GM18505 (cell line): ENCODE results near the gene CYP4F8.
"Not testable (repeated sequence)": the region's sequence is repeated elsewhere in the genome, so short reads cannot be mapped to it uniquely, and the experiment has no call there.

ENCODE experiments used
- ATAC-seq: cut with Tn5 transposase; IDR thresholded peaks from one replicate; pipeline ENCODE4 v1.9.1; 2021; ENCODE audit not compliant: unreplicated experiment
- POLR2A ChIP-seq: IDR thresholded peaks from 4 replicates; pipeline ENCODE4 v1.6.1; 2011; ENCODE audit warnings: borderline replicate concordance; ENCODE audit not compliant: insufficient read depth, insufficient read length; ENCODE audit errors: extremely low read depth

Gene CYP4F8

GRCh38 chr19:15595069-15595468, 19.9 kb upstream of the CYP4F8 start:
- TF ChIP-seq POLR2A = no peak
- no peak for ATAC-seq

DNA sequence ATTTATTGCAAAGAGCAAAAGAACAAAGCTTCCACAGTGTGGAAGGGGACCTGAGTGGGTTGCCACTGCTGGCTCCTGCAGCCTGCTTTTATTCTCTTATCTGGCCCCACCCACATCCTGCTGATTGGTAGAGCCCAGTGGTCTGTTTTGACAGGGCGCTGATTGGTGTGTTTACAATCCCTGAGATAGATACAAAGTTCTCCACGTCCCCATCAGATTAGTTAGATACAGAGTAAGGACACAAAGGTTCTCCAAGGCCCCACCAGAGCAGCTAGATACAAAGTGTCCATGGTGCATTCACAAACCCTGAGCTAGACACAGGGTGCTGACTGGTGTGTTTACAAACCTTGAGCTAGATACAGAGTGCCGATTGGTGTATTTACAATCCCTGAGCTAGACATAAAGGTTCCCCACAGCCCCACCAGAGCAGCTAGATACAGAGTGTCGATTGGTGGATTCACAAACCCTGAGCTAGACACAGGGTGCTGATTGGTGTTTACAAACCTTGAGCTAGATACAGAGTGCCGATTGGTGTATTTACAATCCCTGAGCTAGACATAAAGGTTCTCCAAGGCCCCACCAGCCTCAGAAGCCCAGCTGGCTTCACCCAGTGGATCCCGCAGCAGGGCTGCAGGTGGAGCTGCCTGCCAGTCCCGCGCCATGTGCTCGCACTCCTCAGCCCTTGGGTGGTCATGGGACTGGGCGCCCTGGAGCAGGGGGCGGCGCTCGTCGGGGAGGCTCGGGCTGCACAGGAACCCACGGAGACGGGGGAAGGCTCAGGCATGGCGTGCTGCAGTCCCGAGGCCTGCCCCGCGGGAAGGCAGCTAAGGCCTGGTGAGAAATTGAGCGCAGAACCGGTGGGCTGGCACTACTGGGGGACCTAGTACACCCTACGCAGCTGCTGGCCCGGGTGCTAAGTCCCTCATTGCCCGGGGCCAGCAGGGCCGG, 6.8 kb upstream of the CYP4F8 start:
- not testable (repeated sequence) for ATAC-seq

DNA sequence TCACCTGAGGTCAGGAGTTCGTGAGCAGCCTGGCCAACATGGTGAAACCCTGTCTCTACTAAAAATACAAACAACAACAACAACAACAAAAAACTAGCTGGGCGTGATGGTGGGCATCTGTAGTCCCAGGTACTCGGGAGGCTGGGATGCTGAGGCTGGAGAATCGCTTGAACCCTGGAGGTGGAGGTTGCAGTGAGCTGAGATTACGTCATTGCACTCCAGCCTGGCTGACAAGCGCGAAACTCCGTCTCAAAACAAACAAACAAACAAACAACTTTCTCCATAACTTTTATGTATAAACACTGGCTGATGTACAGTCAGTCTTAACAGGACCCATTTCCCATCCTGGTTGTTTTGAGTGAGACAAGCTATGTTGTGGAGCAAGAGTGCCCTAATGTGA, 5.8 kb upstream of the CYP4F8 start:
- TF ChIP-seq POLR2A = no peak
- no peak for ATAC-seq

DNA sequence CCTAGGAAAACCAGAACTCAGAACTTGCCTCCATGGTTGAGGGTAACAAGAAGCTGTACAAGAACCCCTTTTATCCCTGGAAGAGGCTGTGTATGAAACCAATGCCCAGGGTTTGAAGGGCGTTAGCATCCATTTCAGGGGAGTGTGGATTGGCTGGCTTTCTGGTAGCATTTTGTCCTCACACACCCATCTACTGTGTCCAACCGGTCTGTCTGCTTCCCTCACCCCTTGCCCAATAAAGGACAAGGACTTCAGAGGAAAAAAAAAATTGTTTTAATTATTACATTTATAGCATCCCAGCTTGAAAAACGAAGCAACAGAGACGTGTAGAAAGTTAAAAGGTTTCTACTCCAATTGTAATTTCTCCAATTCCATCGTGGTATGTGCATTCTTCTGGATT, 2.7 kb upstream of the CYP4F8 start:
- ATAC-seq = no peak
- no peak for TF ChIP-seq POLR2A

DNA sequence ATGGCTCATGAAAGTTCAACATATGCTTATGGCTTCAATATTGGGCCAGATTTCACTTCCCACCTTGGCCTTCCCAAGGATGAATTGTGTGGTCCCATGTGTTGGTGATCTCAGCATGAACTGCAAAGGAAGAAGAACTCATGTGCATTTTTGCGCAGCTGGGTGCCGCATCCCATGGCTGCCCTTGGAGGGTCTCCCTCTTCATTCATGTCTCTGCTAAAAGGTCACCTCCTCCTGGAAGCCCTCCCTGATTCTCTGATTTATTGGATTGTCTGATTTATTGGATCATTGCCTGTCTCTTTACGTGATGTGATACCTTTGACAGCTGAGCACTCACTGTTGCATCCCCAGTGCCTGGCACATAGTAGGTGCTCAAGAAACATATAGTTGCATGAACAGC, 1.7 kb upstream of the CYP4F8 start:
- TF ChIP-seq POLR2A = no peak
- ATAC-seq = no peak

- no peak for TF ChIP-seq POLR2A
- ATAC-seq = no peak
Observed at GRCh38 chr19:15615526-15615925, 508 bp downstream of the CYP4F8 start.

DNA sequence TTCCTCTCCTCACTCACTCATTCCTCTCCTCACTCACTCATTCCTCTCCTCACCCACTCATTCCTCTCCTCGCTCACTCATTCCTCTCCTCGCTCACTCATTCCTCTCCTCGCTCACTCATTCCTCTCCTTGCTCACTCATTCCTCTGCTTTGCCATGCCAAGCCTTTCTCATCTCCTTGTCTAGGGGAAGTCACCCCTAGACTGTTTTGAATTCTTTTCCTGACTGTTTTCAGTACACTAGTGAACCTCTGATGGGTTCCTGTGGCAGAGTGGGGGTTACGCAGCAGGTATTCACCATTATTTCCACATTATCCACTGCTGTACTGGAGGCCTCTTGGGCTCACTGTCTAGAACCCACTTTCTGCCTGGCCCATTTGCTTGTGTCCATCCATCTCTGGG, 1.2 kb downstream of the CYP4F8 start:
- ATAC-seq = no peak
- TF ChIP-seq POLR2A = no peak

DNA sequence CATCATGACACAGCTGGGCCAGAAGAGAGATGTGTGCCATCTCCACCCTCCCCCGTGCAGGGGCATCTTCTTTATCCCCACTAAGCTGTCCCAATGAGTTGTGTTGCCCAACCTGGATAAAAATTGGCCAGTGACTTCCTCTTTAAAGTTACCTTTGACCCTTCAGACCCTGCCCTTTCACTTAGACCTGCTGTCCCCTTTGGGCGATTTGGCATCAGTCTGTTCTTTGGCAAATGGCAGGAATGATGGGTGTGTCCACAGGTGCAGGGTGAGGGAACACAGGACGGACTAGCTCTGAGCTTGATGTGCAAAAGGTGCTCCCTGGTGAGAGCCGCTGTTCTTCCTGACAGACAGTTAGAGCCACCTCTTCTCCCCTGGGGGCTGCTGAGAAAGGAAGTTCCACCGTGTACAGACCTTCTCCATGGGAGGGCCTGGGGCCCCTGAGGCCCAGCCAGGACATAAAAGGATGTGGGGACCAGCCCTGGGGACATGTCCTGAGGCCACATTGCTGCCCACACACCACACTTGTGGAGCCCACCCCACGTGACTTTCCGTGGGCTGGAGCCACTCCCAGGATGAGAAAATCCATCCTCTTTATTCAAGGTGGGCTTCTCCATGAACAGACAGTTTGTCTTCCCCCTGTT, 1.7 kb downstream of the CYP4F8 start:
- ATAC-seq = no peak
- no peak for TF ChIP-seq POLR2A

DNA sequence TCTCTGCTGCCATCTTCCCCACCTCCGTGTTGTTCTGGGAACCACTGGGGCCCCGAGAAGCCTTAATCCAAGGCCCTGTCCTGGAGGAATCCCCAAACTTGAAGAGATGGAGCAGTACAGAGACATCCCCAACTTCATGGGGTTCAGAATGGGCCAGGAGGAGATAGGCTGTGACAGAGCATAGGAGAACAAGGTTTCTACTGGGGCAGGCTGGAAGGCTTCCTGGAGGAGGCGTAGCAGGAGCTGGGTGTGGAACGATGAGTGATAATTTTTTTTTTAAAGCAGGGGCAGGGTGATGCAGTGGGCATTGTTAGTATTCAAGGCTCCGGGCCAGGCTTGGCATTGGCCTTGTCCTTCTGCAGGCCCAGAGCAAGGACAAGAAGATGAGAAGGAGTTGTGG, 3.3 kb downstream of the CYP4F8 start:
- TF ChIP-seq POLR2A = no peak
- ATAC-seq = no peak

DNA sequence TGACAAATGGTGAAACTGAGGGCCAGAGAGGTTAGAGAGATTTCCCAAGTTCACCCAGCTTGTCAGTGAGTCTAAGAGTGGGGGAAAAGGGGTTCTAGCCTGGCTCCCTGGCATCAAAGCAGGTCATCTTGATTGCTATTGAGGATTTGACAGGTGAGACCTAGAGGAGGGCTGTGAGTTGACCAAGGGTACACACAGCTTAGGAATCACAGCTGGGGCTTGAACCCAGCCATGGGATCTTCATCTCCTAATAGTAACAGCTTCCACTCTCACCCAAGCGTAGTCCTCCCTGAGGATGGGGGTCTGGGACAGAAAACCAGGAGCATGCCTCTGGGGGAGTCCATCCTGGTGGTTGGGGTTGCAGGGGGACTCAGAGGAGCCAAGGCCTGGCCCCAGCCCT, 6.8 kb downstream of the CYP4F8 start:
- ATAC-seq = no peak
- no peak for TF ChIP-seq POLR2A

DNA sequence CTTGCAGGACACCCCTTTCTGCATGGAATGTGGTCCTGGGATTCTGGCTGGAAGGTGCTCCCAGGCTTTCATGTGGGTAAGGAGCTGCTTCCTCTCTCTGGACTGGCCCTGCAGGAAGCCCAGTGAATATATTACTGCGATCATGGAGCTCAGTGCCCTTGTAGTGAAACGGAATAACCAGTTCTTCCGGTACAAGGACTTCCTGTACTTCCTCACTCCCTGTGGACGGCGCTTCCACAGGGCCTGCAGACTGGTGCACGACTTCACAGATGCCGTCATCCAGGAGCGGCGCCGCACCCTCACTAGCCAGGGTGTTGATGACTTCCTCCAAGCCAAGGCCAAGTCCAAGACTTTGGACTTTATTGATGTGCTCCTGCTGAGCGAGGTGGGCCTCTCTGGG, 8.0 kb downstream of the CYP4F8 start:
- TF ChIP-seq POLR2A = no peak
- no peak for ATAC-seq

- no peak for ATAC-seq
- TF ChIP-seq POLR2A = no peak
Observed at GRCh38 chr19:15623711-15624318, 8.8 kb downstream of the CYP4F8 start.

DNA sequence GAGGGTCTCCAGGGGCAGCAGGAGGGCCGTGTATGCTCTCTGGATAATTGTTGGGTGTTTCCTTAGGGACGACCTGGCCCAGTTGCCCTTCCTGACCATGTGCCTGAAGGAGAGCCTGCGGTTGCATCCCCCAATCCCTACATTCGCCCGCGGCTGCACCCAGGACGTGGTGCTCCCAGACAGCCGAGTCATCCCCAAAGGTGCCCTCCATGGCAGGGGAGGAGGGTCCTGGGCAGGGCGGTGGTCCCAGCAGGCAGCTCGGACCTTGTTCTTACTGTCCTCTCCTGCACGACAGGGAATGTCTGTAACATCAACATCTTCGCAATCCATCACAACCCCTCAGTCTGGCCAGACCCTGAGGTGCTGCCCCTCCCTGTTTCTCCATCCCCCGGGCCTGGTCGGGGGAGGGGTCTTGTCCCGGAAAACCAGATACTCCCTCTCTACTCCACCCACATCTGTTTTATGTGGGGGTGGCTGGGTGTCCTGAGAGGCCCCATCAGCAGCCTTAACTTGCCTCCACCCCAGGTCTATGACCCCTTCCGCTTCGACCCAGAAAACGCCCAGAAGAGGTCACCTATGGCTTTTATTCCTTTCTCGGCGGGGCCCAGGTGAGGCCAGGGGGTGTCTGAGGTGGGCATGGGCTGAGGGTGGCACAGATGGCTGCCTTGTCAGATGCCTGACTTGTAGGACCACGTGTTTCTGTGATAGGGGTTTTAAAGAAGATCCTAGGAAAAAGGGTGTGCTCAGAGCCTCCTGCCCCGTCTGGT, 13.4 kb downstream of the CYP4F8 start:
- no peak for TF ChIP-seq POLR2A
- no peak for ATAC-seq

- no peak for TF ChIP-seq POLR2A
- no peak for ATAC-seq
Observed at GRCh38 chr19:15629003-15629880, 14.2 kb downstream of the CYP4F8 start.
